ENCODE data around the gene RAB33B. TPM values are rescaled to one million over a fixed set of nuclear protein-coding genes. Genes with fewer than 3 reads are reported as not detected.

The RAB33B gene
- total RNA-seq, 2 donors from 2014 or later: 10.4 to 11.6 TPM

DNA sequence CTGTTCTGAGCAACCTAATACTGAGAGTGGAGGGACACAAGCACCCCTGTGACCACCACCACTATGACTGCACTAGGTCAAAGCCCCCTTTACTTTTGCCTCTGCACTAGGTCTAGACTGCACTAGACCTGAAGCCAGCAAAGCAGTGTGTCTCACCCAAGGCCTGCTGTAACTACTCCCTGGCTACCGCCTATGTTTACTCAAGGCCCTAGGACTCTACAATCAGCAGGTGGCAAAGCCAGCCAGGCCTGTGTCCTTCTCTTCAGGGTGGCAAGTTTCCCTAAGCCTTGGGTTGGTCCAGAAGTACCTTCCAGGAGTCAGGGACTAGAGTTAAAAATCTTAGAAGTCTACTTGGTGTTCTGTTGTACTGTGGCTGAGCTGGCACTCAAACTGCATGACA is 15.9 kb downstream of the RAB33B start:
- Mint-ChIP-seq H3K27me3 (ENCODE audit: low read depth) (no peaks in the 10 kb centered on the region), H3K4me3 (no peak overlapping the region), H3K27ac (no peak overlapping the region), H3K4me1 (ENCODE audit: low read depth) (peaks cover 9% of the 10 kb centered on the region), H3K36me3 (ENCODE audit: insufficient read depth in 2 of 2) (peaks cover 14 to 32% of the 10 kb centered on the region in 2 donors), H3K9me3 (peaks cover 8 to 11% of the 10 kb centered on the region in 2 donors)
- ATAC-seq (replicated peaks in 1 of 2) (no peak), DNase-seq (no peak)

DNA sequence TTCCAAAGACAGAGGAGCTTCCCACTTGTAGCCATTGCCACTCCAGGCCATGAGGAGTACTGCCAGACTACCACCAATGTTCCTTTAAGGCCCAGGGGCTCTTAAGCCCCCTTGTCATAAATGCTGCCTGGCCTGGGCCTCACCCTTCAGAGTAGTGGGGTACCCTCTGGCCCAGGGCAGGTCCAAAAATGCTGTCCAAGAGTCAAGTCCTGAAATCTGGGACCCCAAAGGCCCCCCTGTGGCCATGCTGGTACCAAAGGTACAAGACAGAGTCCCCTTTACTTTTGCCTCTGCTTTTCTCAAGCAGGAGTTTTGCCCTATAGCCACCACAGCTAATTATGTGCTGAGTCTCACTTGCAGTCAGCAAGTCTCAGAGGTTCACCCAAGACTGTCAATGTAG is 16.4 kb downstream of the RAB33B start:
- Mint-ChIP-seq H3K4me3 (no peak overlapping the region), H3K36me3 (ENCODE audit: insufficient read depth in 2 of 2) (peaks cover 14 to 31% of the 10 kb centered on the region in 2 donors), H3K4me1 (ENCODE audit: low read depth) (peaks cover 9% of the 10 kb centered on the region), H3K27ac (no peak overlapping the region), H3K9me3 (peaks cover 8 to 11% of the 10 kb centered on the region in 2 donors), H3K27me3 (ENCODE audit: low read depth) (no peaks in the 10 kb centered on the region)
- no peak for DNase-seq
- ATAC-seq (replicated peaks in 1 of 2): no peak

GRCh38 chr4:139470997-139471665 is 17.2 kb downstream of the RAB33B start:
- Mint-ChIP-seq H3K27ac (no peak overlapping the region), H3K4me1 (ENCODE audit: low read depth) (peaks cover 9% of the 10 kb centered on the region), H3K9me3 (peaks cover 8 to 11% of the 10 kb centered on the region in 2 donors), H3K4me3 (no peak overlapping the region), H3K27me3 (ENCODE audit: low read depth) (no peaks in the 10 kb centered on the region), H3K36me3 (ENCODE audit: insufficient read depth in 2 of 2) (peaks cover 14 to 31% of the 10 kb centered on the region in 2 donors)
- ATAC-seq (replicated peaks in 1 of 2): no peak
- DNase-seq: no peak

DNA sequence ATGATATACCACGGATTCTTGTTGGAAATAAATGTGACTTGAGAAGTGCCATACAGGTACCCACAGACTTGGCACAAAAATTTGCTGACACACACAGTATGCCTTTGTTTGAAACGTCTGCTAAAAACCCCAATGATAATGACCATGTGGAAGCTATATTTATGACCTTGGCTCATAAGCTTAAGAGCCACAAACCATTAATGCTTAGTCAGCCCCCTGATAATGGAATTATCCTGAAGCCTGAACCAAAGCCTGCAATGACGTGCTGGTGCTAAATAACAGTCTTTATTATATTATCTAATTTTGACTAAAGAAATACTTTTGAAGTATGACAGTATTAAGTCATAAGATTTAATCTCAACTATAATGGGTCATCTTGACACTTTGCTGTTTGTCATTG is 18.9 kb downstream of the RAB33B start:
- H3K27ac Mint-ChIP-seq: no peak overlapping the region
- peaks cover 8 to 11% of the 10 kb centered on the region in 2 donors for H3K9me3 Mint-ChIP-seq
- no peaks in the 10 kb centered on the region for H3K27me3 Mint-ChIP-seq (ENCODE audit: low read depth)
- DNase-seq: no peak
- ATAC-seq (replicated peaks in 1 of 2): no peak
- H3K4me1 Mint-ChIP-seq (ENCODE audit: low read depth): peaks cover 9% of the 10 kb centered on the region
- H3K36me3 Mint-ChIP-seq (ENCODE audit: insufficient read depth in 2 of 2): peaks cover 14 to 31% of the 10 kb centered on the region in 2 donors
- no peak overlapping the region for H3K4me3 Mint-ChIP-seq

DNA sequence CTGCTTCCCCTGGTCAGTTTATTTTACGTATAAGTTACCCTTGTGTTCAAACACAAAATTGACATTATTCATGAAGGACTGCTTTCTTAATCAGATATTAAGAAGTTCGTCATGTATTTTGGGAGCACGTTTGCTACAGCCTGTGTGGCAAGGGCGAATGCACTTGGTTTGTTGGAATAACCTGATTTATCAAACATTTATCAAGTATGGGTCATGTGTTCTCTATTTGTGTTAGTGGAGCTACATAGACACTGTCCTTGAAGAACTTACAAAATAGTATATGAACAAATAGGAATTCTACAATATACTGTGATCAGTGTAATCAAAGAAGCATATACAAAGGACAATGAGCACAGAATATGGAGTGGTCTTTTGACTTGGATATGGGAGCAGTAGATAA is 22.4 kb downstream of the RAB33B start:
- ATAC-seq (replicated peaks in 1 of 2): no peak
- H3K27me3 Mint-ChIP-seq (ENCODE audit: low read depth): no peaks in the 10 kb centered on the region
- H3K9me3 Mint-ChIP-seq: peaks cover 2% of the 10 kb centered on the region in 2 donors
- H3K36me3 Mint-ChIP-seq (ENCODE audit: insufficient read depth in 2 of 2): peaks cover 3 to 12% of the 10 kb centered on the region in 2 donors
- H3K4me1 Mint-ChIP-seq (ENCODE audit: low read depth): no peaks in the 10 kb centered on the region
- no peak overlapping the region for H3K4me3 Mint-ChIP-seq
- no peak overlapping the region for H3K27ac Mint-ChIP-seq
- DNase-seq: no peak

GRCh38 chr4:139481465-139481864 is 27.5 kb downstream of the RAB33B start:
- ATAC-seq (replicated peaks in 1 of 2): no peak

DNA sequence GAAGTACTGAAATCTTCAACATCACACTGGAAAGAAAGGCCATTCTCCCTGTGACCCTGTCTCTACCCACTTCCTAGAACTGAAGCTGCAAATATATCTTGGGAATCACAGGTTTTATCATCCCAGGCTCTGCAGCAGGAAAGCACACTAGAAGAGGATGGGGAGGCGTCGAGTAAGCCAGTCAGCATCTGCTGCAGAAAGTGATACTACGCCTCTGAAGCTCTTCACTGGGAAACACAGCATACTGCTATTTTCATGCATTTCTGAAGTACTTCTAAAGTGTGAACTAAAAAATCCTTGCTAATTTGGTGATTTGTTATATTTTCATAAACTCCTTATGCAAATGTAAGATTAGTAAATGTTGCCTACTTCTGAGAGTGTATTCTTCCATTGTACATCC is 29.1 kb downstream of the RAB33B start:
- Mint-ChIP-seq H3K4me1 (ENCODE audit: low read depth) (no peaks in the 10 kb centered on the region), H3K4me3 (no peak overlapping the region), H3K27ac (no peak overlapping the region), H3K36me3 (ENCODE audit: insufficient read depth in 2 of 2) (no peaks in the 10 kb centered on the region), H3K27me3 (ENCODE audit: low read depth) (peaks cover 6% of the 10 kb centered on the region), H3K9me3 (no peaks in the 10 kb centered on the region)
- DNase-seq (no peak), ATAC-seq (replicated peaks in 1 of 2) (no peak)

More at GRCh38 chr4:139481465-139481864, 27.5 kb downstream of the RAB33B start:
- Mint-ChIP-seq H3K9me3 (no peaks in the 10 kb centered on the region), H3K4me1 (ENCODE audit: low read depth) (no peaks in the 10 kb centered on the region), H3K27ac (no peak overlapping the region), H3K36me3 (ENCODE audit: insufficient read depth in 2 of 2) (no peaks in the 10 kb centered on the region), H3K4me3 (no peak overlapping the region), H3K27me3 (ENCODE audit: low read depth) (peaks cover 6% of the 10 kb centered on the region)
- DNase-seq: no peak

DNA sequence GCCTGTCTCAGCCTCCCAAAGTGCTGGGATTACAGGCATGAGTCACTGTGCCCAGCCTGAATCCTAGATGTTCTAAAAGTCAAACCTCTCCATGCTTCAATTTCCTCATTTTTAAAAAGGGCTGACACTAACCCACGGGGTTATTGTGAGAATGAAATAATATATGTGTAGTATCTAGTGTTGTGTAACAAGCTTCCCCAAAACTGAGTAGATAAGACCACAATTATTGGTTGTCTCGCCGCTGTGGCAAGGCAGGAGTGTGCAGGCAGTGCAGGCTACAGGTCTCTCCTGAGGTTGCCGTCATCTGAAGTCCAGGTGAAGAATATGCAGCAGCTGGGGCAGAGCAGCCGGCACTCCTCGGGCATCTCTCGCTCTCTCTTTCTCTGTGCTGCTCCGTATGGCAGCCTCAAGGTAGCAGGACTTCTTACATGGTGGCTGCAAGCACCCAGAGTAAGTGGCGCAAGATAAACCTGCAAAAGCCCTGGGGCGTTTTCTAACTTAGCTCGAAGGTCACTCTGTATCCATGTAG is 30.9 kb downstream of the RAB33B start:
- Mint-ChIP-seq H3K36me3 (ENCODE audit: insufficient read depth in 2 of 2) (no peaks in the 10 kb centered on the region), H3K4me1 (ENCODE audit: low read depth) (no peaks in the 10 kb centered on the region), H3K27ac (no peak overlapping the region), H3K27me3 (ENCODE audit: low read depth) (peaks cover 6% of the 10 kb centered on the region), H3K4me3 (no peak overlapping the region), H3K9me3 (no peaks in the 10 kb centered on the region)
- ATAC-seq (replicated peaks in 1 of 2) (no peak), DNase-seq (no peak)

DNA sequence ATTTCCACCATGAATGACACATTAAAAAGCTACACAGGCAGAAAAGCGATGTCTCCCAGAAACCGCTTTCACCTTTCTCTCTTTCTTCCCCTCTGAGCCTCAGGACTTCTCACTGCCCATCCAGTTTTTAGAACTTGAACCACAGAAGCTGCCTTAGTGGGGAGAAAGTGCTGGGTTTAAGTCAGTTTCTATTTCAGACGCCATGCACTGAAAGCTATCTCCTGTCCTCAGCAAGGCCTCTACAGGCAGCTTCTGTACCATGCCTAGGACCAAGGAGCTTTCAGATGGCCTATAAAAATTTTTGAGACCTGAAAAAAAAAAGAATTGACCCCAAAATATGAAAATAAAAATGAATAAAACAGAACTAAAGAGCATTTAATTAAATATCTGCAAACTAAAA is 34.5 kb downstream of the RAB33B start:
- Mint-ChIP-seq H3K4me3 (no peak overlapping the region), H3K36me3 (ENCODE audit: insufficient read depth in 2 of 2) (no peaks in the 10 kb centered on the region), H3K9me3 (no peaks in the 10 kb centered on the region), H3K27ac (no peak overlapping the region), H3K4me1 (ENCODE audit: low read depth) (no peaks in the 10 kb centered on the region), H3K27me3 (ENCODE audit: low read depth) (peaks cover 6% of the 10 kb centered on the region)
- no peak for DNase-seq
- no peak for ATAC-seq (replicated peaks in 1 of 2)

DNA sequence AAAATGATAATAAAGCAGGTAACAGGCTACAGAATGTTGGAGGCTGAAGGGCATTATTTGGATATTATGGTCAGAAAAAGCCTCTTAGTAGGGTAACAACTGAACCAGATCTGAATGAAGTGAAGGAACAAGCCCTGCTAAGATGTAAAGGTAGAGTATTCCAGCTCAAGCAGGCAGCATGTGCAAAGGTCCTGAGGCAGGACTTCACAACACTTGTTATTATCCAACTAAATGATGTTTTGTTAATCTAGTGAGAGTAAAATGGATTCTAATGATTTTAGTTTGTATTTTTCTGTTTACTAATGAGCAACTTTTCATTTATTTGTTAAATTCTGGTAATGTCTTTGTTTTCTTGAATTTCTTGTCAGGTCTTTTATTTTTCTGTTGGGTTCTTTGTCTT is 35.7 kb downstream of the RAB33B start:
- Mint-ChIP-seq H3K4me1 (ENCODE audit: low read depth) (no peaks in the 10 kb centered on the region), H3K27me3 (ENCODE audit: low read depth) (peaks cover 5% of the 10 kb centered on the region), H3K9me3 (no peaks in the 10 kb centered on the region), H3K4me3 (no peak overlapping the region), H3K27ac (no peak overlapping the region), H3K36me3 (ENCODE audit: insufficient read depth in 2 of 2) (no peaks in the 10 kb centered on the region)
- DNase-seq: no peak
- no peak for ATAC-seq (replicated peaks in 1 of 2)

GRCh38 chr4:139492429-139492828 is 38.5 kb downstream of the RAB33B start:
- Mint-ChIP-seq H3K9me3 (no peaks in the 10 kb centered on the region), H3K36me3 (ENCODE audit: insufficient read depth in 2 of 2) (no peaks in the 10 kb centered on the region), H3K27ac (no peak overlapping the region), H3K27me3 (ENCODE audit: low read depth) (no peaks in the 10 kb centered on the region), H3K4me3 (no peak overlapping the region), H3K4me1 (ENCODE audit: low read depth) (no peaks in the 10 kb centered on the region)
- ATAC-seq (replicated peaks in 1 of 2) (no peak), DNase-seq (no peak)

- Mint-ChIP-seq H3K4me3 (no peak overlapping the region), H3K9me3 (no peaks in the 10 kb centered on the region), H3K27ac (no peak overlapping the region), H3K27me3 (ENCODE audit: low read depth) (no peaks in the 10 kb centered on the region), H3K4me1 (ENCODE audit: low read depth) (no peaks in the 10 kb centered on the region), H3K36me3 (ENCODE audit: insufficient read depth in 2 of 2) (no peaks in the 10 kb centered on the region)
- no peak for DNase-seq
- no peak for ATAC-seq (replicated peaks in 1 of 2)
Measured at GRCh38 chr4:139493176-139493575, 39.3 kb downstream of the RAB33B start.

- H3K27me3 Mint-ChIP-seq (ENCODE audit: low read depth): peaks cover 10% of the 10 kb centered on the region
- no peak for ATAC-seq (replicated peaks in 1 of 2)
- H3K4me1 Mint-ChIP-seq (ENCODE audit: low read depth): no peaks in the 10 kb centered on the region
- no peaks in the 10 kb centered on the region for H3K9me3 Mint-ChIP-seq
- H3K4me3 Mint-ChIP-seq: no peak overlapping the region
- no peak overlapping the region for H3K27ac Mint-ChIP-seq
- no peak for DNase-seq
- no peaks in the 10 kb centered on the region for H3K36me3 Mint-ChIP-seq (ENCODE audit: insufficient read depth in 2 of 2)
Measured at GRCh38 chr4:139499186-139499585, 45.3 kb downstream of the RAB33B start.

- Mint-ChIP-seq H3K27ac (no peak overlapping the region), H3K36me3 (ENCODE audit: insufficient read depth in 2 of 2) (peaks cover 0 to 2% of the 10 kb centered on the region in 2 donors), H3K4me3 (no peak overlapping the region), H3K27me3 (ENCODE audit: low read depth) (peaks cover 10% of the 10 kb centered on the region), H3K4me1 (ENCODE audit: low read depth) (no peaks in the 10 kb centered on the region), H3K9me3 (no peaks in the 10 kb centered on the region)
- ATAC-seq (replicated peaks in 1 of 2) (no peak), DNase-seq (no peak)
Measured at GRCh38 chr4:139501117-139501516, 47.2 kb downstream of the RAB33B start.

All from activated T-cell treated with anti-CD3 and anti-CD28 coated beads, Interleukin-2, amount 50 U/mL, for 72 hours (primary cell).